Stimulated activated CD4-positive, alpha-beta T cell treated with anti-CD3 and anti-CD28 coated beads, Interleukin-2, amount 100 ng/mL, for 4 hours (primary cell): ENCODE results near the gene NRCAM.

ENCODE experiments used
- DNase-seq: peaks from one replicate; pipeline ENCODE4 v3.0.0-alpha.2; 2020; ENCODE audit warnings: low read depth

The NRCAM gene

GRCh38 chr7:108424013-108424412 is 32.2 kb downstream of the NRCAM start:
- no peak for DNase-seq

- DNase-seq, result no peak
Measured at GRCh38 chr7:108423089-108423989, 32.9 kb downstream of the NRCAM start.

GRCh38 chr7:108421720-108422331 is 34.4 kb downstream of the NRCAM start:
- no peak for DNase-seq

- DNase-seq, result no peak
Measured at GRCh38 chr7:108419961-108420908, 36.0 kb downstream of the NRCAM start.

GRCh38 chr7:108418946-108419345 is 37.3 kb downstream of the NRCAM start:
- DNase-seq, result no peak

- no peak for DNase-seq
Measured at GRCh38 chr7:108417926-108418325, 38.3 kb downstream of the NRCAM start.

GRCh38 chr7:108417144-108417543 is 39.1 kb downstream of the NRCAM start:
- no peak for DNase-seq

- DNase-seq, result no peak
Measured at GRCh38 chr7:108415821-108416536, 40.3 kb downstream of the NRCAM start.

GRCh38 chr7:108415084-108415483 is 41.2 kb downstream of the NRCAM start:
- no peak for DNase-seq

GRCh38 chr7:108413782-108414492 is 42.3 kb downstream of the NRCAM start:
- DNase-seq, result no peak

GRCh38 chr7:108413337-108413736 is 42.9 kb downstream of the NRCAM start:
- no peak for DNase-seq

- DNase-seq, result no peak
Measured at GRCh38 chr7:108409146-108409545, 47.1 kb downstream of the NRCAM start.

- no peak for DNase-seq
Measured at GRCh38 chr7:108408296-108408991, 47.8 kb downstream of the NRCAM start.

GRCh38 chr7:108407676-108408075 is 48.6 kb downstream of the NRCAM start:
- DNase-seq, result no peak

- no peak for DNase-seq
Measured at GRCh38 chr7:108406222-108406890, 49.9 kb downstream of the NRCAM start.

GRCh38 chr7:108404509-108405420 is 51.5 kb downstream of the NRCAM start:
- DNase-seq, result no peak

GRCh38 chr7:108403597-108404217 is 52.5 kb downstream of the NRCAM start:
- DNase-seq, result no peak

- no peak for DNase-seq
Measured at GRCh38 chr7:108402865-108403264, 53.4 kb downstream of the NRCAM start.
